Measurements from ENCODE around the gene HOXD9.
A peak's percentile ranks its signal among the peaks of the same experiment; 100 is the strongest.

The HOXD9 gene

GRCh38 chr2:176150584-176151441 is 28.3 kb downstream of the HOXD9 start:
- Histone ChIP-seq H3K4me3 (ENCODE audit: insufficient read length, low read depth) (no peak overlapping the region), H3K27me3 (ENCODE audit: insufficient read depth, insufficient read length) (peaks cover 99% of the 10 kb centered on the region), H3K36me3 (ENCODE audit: insufficient read depth, insufficient read length, low read length) (no peaks in the 10 kb centered on the region), H3K9ac (ENCODE audit: insufficient read length, low read depth) (no peak overlapping the region), H3K9me3 (ENCODE audit: insufficient read depth, low read length) (no peaks in the 10 kb centered on the region), H3K4me1 (ENCODE audit: insufficient read depth, insufficient read length) (peaks cover 3% of the 10 kb centered on the region)
- DNase-seq (ENCODE audit: low read depth, low spot score), result no peak
- TF ChIP-seq SUZ12 (IDR thresholded peaks at IDR 0.05; ENCODE audit: extremely low read depth, insufficient read depth, insufficient read length) (no peak), ZNF274 (IDR thresholded peaks at IDR 0.05; ENCODE audit: low read depth, low read length) (no peak), YY1 (IDR thresholded peaks at IDR 0.05; ENCODE audit: insufficient read depth, insufficient read length) (no peak)

- peaks cover 3% of the 10 kb centered on the region for H3K4me1 ChIP-seq (ENCODE audit: insufficient read depth, insufficient read length)
- peak within 1 kb of the TSS; percentile 11 for H3K4me3 ChIP-seq (ENCODE audit: insufficient read length, low read depth)
- TF ChIP-seq YY1 (IDR thresholded peaks at IDR 0.05; ENCODE audit: insufficient read depth, insufficient read length) (no peak), SUZ12 (IDR thresholded peaks at IDR 0.05; ENCODE audit: extremely low read depth, insufficient read depth, insufficient read length) (peak; percentile 23), ZNF274 (IDR thresholded peaks at IDR 0.05; ENCODE audit: low read depth, low read length) (no peak)
- DNase-seq (ENCODE audit: low read depth, low spot score), result no peak
- H3K9me3 ChIP-seq (ENCODE audit: insufficient read depth, low read length), result no peaks in the 10 kb centered on the region
- peaks cover 99% of the 10 kb centered on the region for H3K27me3 ChIP-seq (ENCODE audit: insufficient read depth, insufficient read length)
- no peaks in the 10 kb centered on the region for H3K36me3 ChIP-seq (ENCODE audit: insufficient read depth, insufficient read length, low read length)
- H3K9ac ChIP-seq (ENCODE audit: insufficient read length, low read depth), result no peak within 1 kb of the TSS
These were observed 29.1 kb downstream of the HOXD9 start, which contains the start of gene HOXD4 for GRCh38 chr2:176151442-176152287. TSS of gene HOXD4 (plus strand) at chr2:176151550. CDS start at chr2:176151634, 84 bp downstream.

- no peak for DNase-seq (ENCODE audit: low read depth, low spot score)
- TF ChIP-seq YY1 (IDR thresholded peaks at IDR 0.05; ENCODE audit: insufficient read depth, insufficient read length) (no peak), SUZ12 (IDR thresholded peaks at IDR 0.05; ENCODE audit: extremely low read depth, insufficient read depth, insufficient read length) (peak; percentile 15)
- H3K9ac ChIP-seq (ENCODE audit: insufficient read length, low read depth), result no peak overlapping the region
- no peaks in the 10 kb centered on the region for H3K36me3 ChIP-seq (ENCODE audit: insufficient read depth, insufficient read length, low read length)
- H3K4me1 ChIP-seq (ENCODE audit: insufficient read depth, insufficient read length), result peaks cover 4% of the 10 kb centered on the region
- no peak overlapping the region for H3K4me3 ChIP-seq (ENCODE audit: insufficient read length, low read depth)
- H3K9me3 ChIP-seq (ENCODE audit: insufficient read depth, low read length), result no peaks in the 10 kb centered on the region
- H3K27me3 ChIP-seq (ENCODE audit: insufficient read depth, insufficient read length), result peaks cover 100% of the 10 kb centered on the region
These were observed 30.0 kb downstream of the HOXD9 start for GRCh38 chr2:176152350-176153181.

GRCh38 chr2:176154576-176155252 is 32.2 kb downstream of the HOXD9 start:
- Histone ChIP-seq H3K9ac (ENCODE audit: insufficient read length, low read depth) (no peak overlapping the region), H3K27me3 (ENCODE audit: insufficient read depth, insufficient read length) (peaks cover 100% of the 10 kb centered on the region), H3K4me1 (ENCODE audit: insufficient read depth, insufficient read length) (peaks cover 7% of the 10 kb centered on the region), H3K4me3 (ENCODE audit: insufficient read length, low read depth) (no peak overlapping the region), H3K9me3 (ENCODE audit: insufficient read depth, low read length) (no peaks in the 10 kb centered on the region), H3K36me3 (ENCODE audit: insufficient read depth, insufficient read length, low read length) (no peaks in the 10 kb centered on the region)
- TF ChIP-seq SUZ12 (IDR thresholded peaks at IDR 0.05; ENCODE audit: extremely low read depth, insufficient read depth, insufficient read length) (no peak), YY1 (IDR thresholded peaks at IDR 0.05; ENCODE audit: insufficient read depth, insufficient read length) (no peak), ZNF274 (IDR thresholded peaks at IDR 0.05; ENCODE audit: low read depth, low read length) (no peak)
- DNase-seq (ENCODE audit: low read depth, low spot score), result no peak

GRCh38 chr2:176155356-176156044 is 33.0 kb downstream of the HOXD9 start:
- peaks cover 14% of the 10 kb centered on the region for H3K4me1 ChIP-seq (ENCODE audit: insufficient read depth, insufficient read length)
- no peaks in the 10 kb centered on the region for H3K9me3 ChIP-seq (ENCODE audit: insufficient read depth, low read length)
- no peak overlapping the region for H3K4me3 ChIP-seq (ENCODE audit: insufficient read length, low read depth)
- no peak for TF ChIP-seq SUZ12 (IDR thresholded peaks at IDR 0.05; ENCODE audit: extremely low read depth, insufficient read depth, insufficient read length)
- TF ChIP-seq ZNF274 (IDR thresholded peaks at IDR 0.05; ENCODE audit: low read depth, low read length), result no peak
- no peak for TF ChIP-seq YY1 (IDR thresholded peaks at IDR 0.05; ENCODE audit: insufficient read depth, insufficient read length)
- H3K9ac ChIP-seq (ENCODE audit: insufficient read length, low read depth), result no peak overlapping the region
- DNase-seq (ENCODE audit: low read depth, low spot score), result no peak
- peaks cover 100% of the 10 kb centered on the region for H3K27me3 ChIP-seq (ENCODE audit: insufficient read depth, insufficient read length)
- H3K36me3 ChIP-seq (ENCODE audit: insufficient read depth, insufficient read length, low read length), result no peaks in the 10 kb centered on the region

- H3K4me1 ChIP-seq (ENCODE audit: insufficient read depth, insufficient read length), result peaks cover 14% of the 10 kb centered on the region
- no peak for DNase-seq (ENCODE audit: low read depth, low spot score)
- peaks cover 100% of the 10 kb centered on the region for H3K27me3 ChIP-seq (ENCODE audit: insufficient read depth, insufficient read length)
- TF ChIP-seq SUZ12 (IDR thresholded peaks at IDR 0.05; ENCODE audit: extremely low read depth, insufficient read depth, insufficient read length) (no peak), ZNF274 (IDR thresholded peaks at IDR 0.05; ENCODE audit: low read depth, low read length) (no peak), YY1 (IDR thresholded peaks at IDR 0.05; ENCODE audit: insufficient read depth, insufficient read length) (no peak)
- H3K36me3 ChIP-seq (ENCODE audit: insufficient read depth, insufficient read length, low read length), result no peaks in the 10 kb centered on the region
- no peak overlapping the region for H3K9ac ChIP-seq (ENCODE audit: insufficient read length, low read depth)
- no peak overlapping the region for H3K4me3 ChIP-seq (ENCODE audit: insufficient read length, low read depth)
- H3K9me3 ChIP-seq (ENCODE audit: insufficient read depth, low read length), result no peaks in the 10 kb centered on the region
These were observed 33.8 kb downstream of the HOXD9 start for GRCh38 chr2:176156301-176156806.
